GM18951 (cell line): Measurements from ENCODE around the gene SAMD13.

Experiments used
- POLR2A ChIP-seq: IDR thresholded peaks from 4 replicates; pipeline ENCODE4 v1.6.1; 2011; ENCODE audit warnings: mild to moderate bottlenecking; ENCODE audit not compliant: insufficient read length, insufficient read depth; ENCODE audit errors: extremely low read depth
- in situ Hi-C: fragments of 300-500 bp; cut with MboI; formaldehyde crosslinking; loops from one replicate; pipeline ENCODE4 v1.12.0; 2022; ENCODE audit warnings: low sequenced_read_pairs, mixed read lengths, inconsistent platforms; ENCODE audit not compliant: unreplicated experiment

SAMD13 gene

GRCh38 chr1:84297546-84298244, 3.8 kb upstream of the SAMD13 start:
- in situ Hi-C loops = no loop called here
- TF ChIP-seq POLR2A = no peak

GRCh38 chr1:84298328-84298683, 3.2 kb upstream of the SAMD13 start:
- peak; percentile 60 for TF ChIP-seq POLR2A
- in situ Hi-C loops = no loop called here

GRCh38 chr1:84298684-84299535, 2.6 kb upstream of the SAMD13 start:
- peak; percentile 7 for TF ChIP-seq POLR2A
- in situ Hi-C loops = no loop called here

GRCh38 chr1:84299536-84300170, 1.9 kb upstream of the SAMD13 start:
- TF ChIP-seq POLR2A = no peak
- in situ Hi-C loops = no loop called here

GRCh38 chr1:84300501-84300900, 1.0 kb upstream of the SAMD13 start:
- in situ Hi-C loops = no loop called here
- TF ChIP-seq POLR2A = no peak

- in situ Hi-C loops = no loop called here
- no peak for TF ChIP-seq POLR2A
Measured at GRCh38 chr1:84301785-84302385, 377 bp downstream of the SAMD13 start.

- in situ Hi-C loops = no loop called here
- TF ChIP-seq POLR2A = no peak
Measured at GRCh38 chr1:84303314-84303830, 1.9 kb downstream of the SAMD13 start.

GRCh38 chr1:84307398-84307797, 5.9 kb downstream of the SAMD13 start:
- no peak for TF ChIP-seq POLR2A
- in situ Hi-C loops = no loop called here

- in situ Hi-C loops = no loop called here
Measured at GRCh38 chr1:84311296-84311695, 9.8 kb downstream of the SAMD13 start.

GRCh38 chr1:84319662-84320061, 18.2 kb downstream of the SAMD13 start:
- TF ChIP-seq POLR2A = no peak
- in situ Hi-C loops = no loop called here

More at GRCh38 chr1:84311296-84311695, 9.8 kb downstream of the SAMD13 start:
- no peak for TF ChIP-seq POLR2A

- in situ Hi-C loops = no loop called here
- TF ChIP-seq POLR2A = no peak
Measured at GRCh38 chr1:84327830-84328229, 26.3 kb downstream of the SAMD13 start.

- in situ Hi-C loops = no loop called here
- TF ChIP-seq POLR2A = no peak
Measured at GRCh38 chr1:84330125-84330984, 28.8 kb downstream of the SAMD13 start.
